ENCODE measurements around the gene BMP5.

BMP5 gene

GRCh38 chr6:55822815-55823214 lies 52.6 kb downstream of the BMP5 start:
- DNase-seq (ENCODE audit: low spot score in 2 of 2) = no peak
- Mint-ChIP-seq H3K4me1 (no peaks in the 10 kb centered on the region), H3K36me3 (ENCODE audit: insufficient read depth) (peaks cover 2% of the 10 kb centered on the region), H3K9me3 (peaks cover 12% of the 10 kb centered on the region), H3K27ac (ENCODE audit: low read depth) (no peak overlapping the region), H3K27me3 (no peaks in the 10 kb centered on the region), H3K4me3 (no peak overlapping the region)
- no peak for ATAC-seq (replicated peaks; ENCODE audit: extremely low read depth, poor library complexity, severe bottlenecking)

- no peak overlapping the region for H3K27ac Mint-ChIP-seq (ENCODE audit: low read depth)
- no peaks in the 10 kb centered on the region for H3K27me3 Mint-ChIP-seq
- H3K4me1 Mint-ChIP-seq = no peaks in the 10 kb centered on the region
- ATAC-seq (replicated peaks; ENCODE audit: extremely low read depth, poor library complexity, severe bottlenecking) (no peak), DNase-seq (ENCODE audit: low spot score in 2 of 2) (no peak)
- H3K4me3 Mint-ChIP-seq = no peak overlapping the region
- H3K36me3 Mint-ChIP-seq (ENCODE audit: insufficient read depth) = peaks cover 2% of the 10 kb centered on the region
- H3K9me3 Mint-ChIP-seq = peaks cover 10% of the 10 kb centered on the region
Observed at GRCh38 chr6:55822005-55822404, 53.4 kb downstream of the BMP5 start.

- no peak for ATAC-seq (replicated peaks; ENCODE audit: extremely low read depth, poor library complexity, severe bottlenecking)
- Mint-ChIP-seq H3K4me1 (no peaks in the 10 kb centered on the region), H3K36me3 (ENCODE audit: insufficient read depth) (no peaks in the 10 kb centered on the region), H3K4me3 (no peak overlapping the region), H3K9me3 (peaks cover 10% of the 10 kb centered on the region), H3K27ac (ENCODE audit: low read depth) (no peak overlapping the region), H3K27me3 (no peaks in the 10 kb centered on the region)
- no peak for DNase-seq (ENCODE audit: low spot score in 2 of 2)
Observed at GRCh38 chr6:55820696-55821095, 54.7 kb downstream of the BMP5 start.

GRCh38 chr6:55819811-55820210 lies 55.6 kb downstream of the BMP5 start:
- Mint-ChIP-seq H3K4me3 (no peak overlapping the region), H3K36me3 (ENCODE audit: insufficient read depth) (no peaks in the 10 kb centered on the region), H3K27ac (ENCODE audit: low read depth) (no peak overlapping the region), H3K9me3 (peaks cover 10% of the 10 kb centered on the region), H3K4me1 (no peaks in the 10 kb centered on the region), H3K27me3 (no peaks in the 10 kb centered on the region)
- no peak for ATAC-seq (replicated peaks; ENCODE audit: extremely low read depth, poor library complexity, severe bottlenecking)
- DNase-seq (ENCODE audit: low spot score in 2 of 2) = no peak

- H3K27ac Mint-ChIP-seq (ENCODE audit: low read depth) = no peak overlapping the region
- DNase-seq (ENCODE audit: low spot score in 2 of 2) (no peak), ATAC-seq (replicated peaks; ENCODE audit: extremely low read depth, poor library complexity, severe bottlenecking) (no peak)
- no peak overlapping the region for H3K4me3 Mint-ChIP-seq
- H3K4me1 Mint-ChIP-seq = no peaks in the 10 kb centered on the region
- no peaks in the 10 kb centered on the region for H3K36me3 Mint-ChIP-seq (ENCODE audit: insufficient read depth)
- no peaks in the 10 kb centered on the region for H3K27me3 Mint-ChIP-seq
- H3K9me3 Mint-ChIP-seq = peaks cover 6% of the 10 kb centered on the region
Observed at GRCh38 chr6:55818482-55818881, 56.9 kb downstream of the BMP5 start.

GRCh38 chr6:55812509-55812908 lies 62.9 kb downstream of the BMP5 start:
- Mint-ChIP-seq H3K9me3 (peaks cover 17% of the 10 kb centered on the region), H3K4me3 (no peak overlapping the region), H3K27me3 (no peaks in the 10 kb centered on the region), H3K27ac (ENCODE audit: low read depth) (no peak overlapping the region), H3K36me3 (ENCODE audit: insufficient read depth) (no peaks in the 10 kb centered on the region), H3K4me1 (no peaks in the 10 kb centered on the region)
- ATAC-seq (replicated peaks; ENCODE audit: extremely low read depth, poor library complexity, severe bottlenecking) = no peak
- no peak for DNase-seq (ENCODE audit: low spot score in 2 of 2)

- peaks cover 12% of the 10 kb centered on the region for H3K9me3 Mint-ChIP-seq
- H3K36me3 Mint-ChIP-seq (ENCODE audit: insufficient read depth) = no peaks in the 10 kb centered on the region
- no peak for DNase-seq (ENCODE audit: low spot score in 2 of 2)
- H3K4me1 Mint-ChIP-seq = no peaks in the 10 kb centered on the region
- no peak overlapping the region for H3K27ac Mint-ChIP-seq (ENCODE audit: low read depth)
- no peak overlapping the region for H3K4me3 Mint-ChIP-seq
- no peaks in the 10 kb centered on the region for H3K27me3 Mint-ChIP-seq
- ATAC-seq (replicated peaks; ENCODE audit: extremely low read depth, poor library complexity, severe bottlenecking) = no peak
Observed at GRCh38 chr6:55811074-55811473, 64.3 kb downstream of the BMP5 start.

GRCh38 chr6:55802259-55802658 lies 73.1 kb downstream of the BMP5 start:
- DNase-seq (ENCODE audit: low spot score in 2 of 2) = no peak
- H3K9me3 Mint-ChIP-seq = peaks cover 25% of the 10 kb centered on the region
- H3K4me1 Mint-ChIP-seq = no peaks in the 10 kb centered on the region
- no peak for ATAC-seq (replicated peaks; ENCODE audit: extremely low read depth, poor library complexity, severe bottlenecking)
- H3K4me3 Mint-ChIP-seq = no peak overlapping the region
- no peak overlapping the region for H3K27ac Mint-ChIP-seq (ENCODE audit: low read depth)
- H3K36me3 Mint-ChIP-seq (ENCODE audit: insufficient read depth) = no peaks in the 10 kb centered on the region
- no peaks in the 10 kb centered on the region for H3K27me3 Mint-ChIP-seq

- H3K9me3 Mint-ChIP-seq = peaks cover 17% of the 10 kb centered on the region
- no peak for ATAC-seq (replicated peaks; ENCODE audit: extremely low read depth, poor library complexity, severe bottlenecking)
- peaks cover 2% of the 10 kb centered on the region for H3K36me3 Mint-ChIP-seq (ENCODE audit: insufficient read depth)
- H3K27me3 Mint-ChIP-seq = no peaks in the 10 kb centered on the region
- H3K4me3 Mint-ChIP-seq = no peak overlapping the region
- no peak overlapping the region for H3K27ac Mint-ChIP-seq (ENCODE audit: low read depth)
- no peak for DNase-seq (ENCODE audit: low spot score in 2 of 2)
- no peaks in the 10 kb centered on the region for H3K4me1 Mint-ChIP-seq
Observed at GRCh38 chr6:55798571-55798970, 76.8 kb downstream of the BMP5 start.

- no peak overlapping the region for H3K27ac Mint-ChIP-seq (ENCODE audit: low read depth)
- H3K4me3 Mint-ChIP-seq = no peak overlapping the region
- peaks cover 2% of the 10 kb centered on the region for H3K36me3 Mint-ChIP-seq (ENCODE audit: insufficient read depth)
- ATAC-seq (replicated peaks; ENCODE audit: extremely low read depth, poor library complexity, severe bottlenecking) (no peak), DNase-seq (ENCODE audit: low spot score in 2 of 2) (no peak)
- peaks cover 26% of the 10 kb centered on the region for H3K9me3 Mint-ChIP-seq
- H3K4me1 Mint-ChIP-seq = no peaks in the 10 kb centered on the region
- H3K27me3 Mint-ChIP-seq = no peaks in the 10 kb centered on the region
Observed at GRCh38 chr6:55794136-55794812, 81.1 kb downstream of the BMP5 start.

GRCh38 chr6:55785273-55785672 lies 90.1 kb downstream of the BMP5 start:
- ATAC-seq (replicated peaks; ENCODE audit: extremely low read depth, poor library complexity, severe bottlenecking) = no peak
- no peak for DNase-seq (ENCODE audit: low spot score in 2 of 2)
- H3K4me3 Mint-ChIP-seq = no peak overlapping the region
- no peaks in the 10 kb centered on the region for H3K36me3 Mint-ChIP-seq (ENCODE audit: insufficient read depth)
- no peaks in the 10 kb centered on the region for H3K4me1 Mint-ChIP-seq
- H3K27ac Mint-ChIP-seq (ENCODE audit: low read depth) = no peak overlapping the region
- no peaks in the 10 kb centered on the region for H3K9me3 Mint-ChIP-seq
- no peaks in the 10 kb centered on the region for H3K27me3 Mint-ChIP-seq

- Mint-ChIP-seq H3K36me3 (ENCODE audit: insufficient read depth) (no peaks in the 10 kb centered on the region), H3K4me3 (no peak overlapping the region), H3K9me3 (peaks cover 6% of the 10 kb centered on the region), H3K27me3 (no peaks in the 10 kb centered on the region), H3K4me1 (no peaks in the 10 kb centered on the region), H3K27ac (ENCODE audit: low read depth) (no peak overlapping the region)
- DNase-seq (ENCODE audit: low spot score in 2 of 2) (no peak), ATAC-seq (replicated peaks; ENCODE audit: extremely low read depth, poor library complexity, severe bottlenecking) (no peak)
Observed at GRCh38 chr6:55782275-55782674, 93.1 kb downstream of the BMP5 start.

- H3K9me3 Mint-ChIP-seq = peaks cover 6% of the 10 kb centered on the region
- H3K4me1 Mint-ChIP-seq = no peaks in the 10 kb centered on the region
- no peaks in the 10 kb centered on the region for H3K27me3 Mint-ChIP-seq
- ATAC-seq (replicated peaks; ENCODE audit: extremely low read depth, poor library complexity, severe bottlenecking) = no peak
- H3K27ac Mint-ChIP-seq (ENCODE audit: low read depth) = no peak overlapping the region
- H3K36me3 Mint-ChIP-seq (ENCODE audit: insufficient read depth) = no peaks in the 10 kb centered on the region
- DNase-seq (ENCODE audit: low spot score in 2 of 2) = no peak
- H3K4me3 Mint-ChIP-seq = no peak overlapping the region
Observed at GRCh38 chr6:55778705-55779104, 96.7 kb downstream of the BMP5 start.
